A549 treated with AZD2906 at 1 μM for 4 hours (cell line): Measurements from ENCODE around the gene TST. TPM values are rescaled to one million over a fixed set of nuclear protein-coding genes. Genes with fewer than 3 reads are reported as not detected.

Source experiments
- total RNA-seq: library from RNA; stranded (reverse); fragments of 200-300 nt; extraction: Qiagen RNA extraction; gene quantifications from 5 replicates; pipeline ENCODE4 v1.2.3, GENCODE V29; 2022

The TST gene
- total RNA-seq: 45.4 to 63.9 TPM (median 58.5 TPM) in 5 replicates

GRCh38 chr22:37019309-37020191 lies at the start of gene TST, which contains the start of gene MPST:
Gene TST, minus strand, starts transcription at chr22:37019447. Its CDS starts 715 bp downstream, at chr22:37018732.
Gene MPST, plus strand, starts transcription at chr22:37019742. Its CDS starts 95 bp downstream, at chr22:37019837.

GRCh38 chr22:37051391-37052385 lies 32.4 kb upstream of the TST start, which contains the start of gene KCTD17:
Gene KCTD17, plus strand, starts transcription at chr22:37051742. Its CDS starts 19 bp downstream, at chr22:37051761.

Other genes starting within 250 kb of the TST start
- 14.7 to 23.7 TPM (median 22.2 TPM) in 5 replicates for gene IFT27, start 243.3 kb downstream of the TST start, total RNA-seq
- not detected in 5 replicates for gene PVALB, start 202.4 kb downstream of the TST start, total RNA-seq
- 0.06 to 0.26 TPM (median 0.08 TPM) in 5 replicates for gene NCF4, start 158.4 kb downstream of the TST start, total RNA-seq
- gene CSF2RB, start 105.8 kb downstream of the TST start, total RNA-seq: 0.02 TPM in 1 of 5 replicates, not detected in the others
- gene MPST, start 295 bp upstream of the TST start, total RNA-seq: 44.5 to 79.5 TPM (median 74.6 TPM) in 5 replicates
- gene KCTD17, start 32.3 kb upstream of the TST start, total RNA-seq: 22.3 to 27.5 TPM (median 25.9 TPM) in 5 replicates
- gene TMPRSS6, start 90.3 kb upstream of the TST start, total RNA-seq: 0.06 TPM in 1 of 5 replicates, not detected in the others
- 0.06 to 0.17 TPM (median 0.09 TPM) in 4 of 5 replicates, not detected in the other for gene IL2RB, start 130.5 kb upstream of the TST start, total RNA-seq
- 8.3 to 10.9 TPM (median 10.3 TPM) in 5 replicates for gene C1QTNF6, start 168.8 kb upstream of the TST start, total RNA-seq
- gene SSTR3, start 193.0 kb upstream of the TST start, total RNA-seq: not detected in 5 replicates
- gene RAC2, start 224.8 kb upstream of the TST start, total RNA-seq: 0.09 to 0.14 TPM (median 0.11 TPM) in 4 of 5 replicates, not detected in the other